Left lobe of liver (tissue), 2 donors: ENCODE results near the gene AGPAT3. TPM values are rescaled to one million over a fixed set of nuclear protein-coding genes. Genes with fewer than 3 reads are reported as not detected.

Source experiments
- ATAC-seq: fragments of 200-7000 bp; cut with Tn5 transposase; one replicate; pipeline ENCODE4 v1.9.1; 2020; ENCODE audit warnings: mild to moderate bottlenecking, moderate library complexity
- DNase-seq: peaks from one replicate; pipeline ENCODE4 v3.0.0-alpha.2; 2020; ENCODE audit warnings: low spot score
- total RNA-seq: library from RNA; stranded (reverse); gene quantifications from one replicate; pipeline ENCODE4 v1.2.1, GENCODE V29; 2021
- donor health status: DM: no; HTN: no; CAD: no; lungs with moderate emphysema.
- donor health status: DM: no; HTN: yes; CAD: no.

Gene AGPAT3
- total RNA-seq, 1 donor from 2014 or later = 127 TPM

DNA sequence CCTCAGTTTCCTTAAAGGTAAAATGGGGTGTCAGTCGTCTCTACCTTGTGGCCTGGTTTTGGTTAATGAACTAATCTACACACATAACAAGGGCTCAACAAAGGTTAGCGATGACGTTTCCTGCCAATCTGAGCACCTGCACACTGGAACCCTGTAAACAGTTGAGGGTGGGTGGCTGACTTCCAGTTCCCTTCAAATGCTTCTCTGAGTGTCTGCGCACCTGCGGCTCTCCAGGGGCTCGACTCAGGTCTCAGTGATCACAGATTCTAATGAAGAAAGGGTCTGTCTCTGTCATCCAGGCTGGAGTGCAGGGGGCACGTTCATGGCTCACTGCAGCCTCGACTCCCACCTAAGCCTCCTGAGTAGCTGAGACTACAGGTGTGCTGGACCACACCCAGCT is 3.3 kb upstream of the AGPAT3 start:
- no peak for ATAC-seq
- DNase-seq = no peak

DNA sequence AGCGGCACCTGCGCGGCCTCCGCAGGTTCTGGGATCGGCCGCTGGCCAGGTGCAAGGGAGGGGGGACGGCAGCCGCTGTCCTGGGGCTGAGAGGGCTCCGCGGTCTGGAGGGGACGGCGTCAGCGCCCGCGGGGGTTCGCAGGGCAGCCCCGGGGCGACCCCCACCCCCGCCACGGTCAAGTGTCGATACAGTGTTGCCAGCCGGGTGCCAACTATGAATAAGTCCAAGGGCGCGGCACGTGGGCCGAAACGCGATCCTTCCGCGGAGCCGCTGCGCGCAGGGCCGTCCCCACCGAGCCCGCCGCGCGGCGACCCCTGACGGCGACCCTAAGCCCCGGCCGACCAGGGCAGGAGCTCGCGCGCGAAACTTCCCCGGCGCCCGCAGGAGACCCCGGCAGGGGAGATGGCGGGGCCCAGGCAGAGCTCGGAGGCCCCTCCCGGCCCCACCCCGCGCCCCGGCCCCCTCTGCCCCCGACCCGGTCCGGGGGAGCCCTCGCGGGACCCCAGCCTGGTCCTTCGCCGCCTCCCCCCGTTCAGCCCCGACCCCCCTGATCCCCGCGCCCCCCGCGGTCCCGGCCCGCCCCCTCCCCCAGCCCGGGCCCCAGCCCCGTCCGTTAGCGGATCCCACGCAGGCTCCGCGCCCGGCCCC is 586 bp upstream of the AGPAT3 start:
- DNase-seq (peak; percentile 75), ATAC-seq (peak; percentile 68)

DNA sequence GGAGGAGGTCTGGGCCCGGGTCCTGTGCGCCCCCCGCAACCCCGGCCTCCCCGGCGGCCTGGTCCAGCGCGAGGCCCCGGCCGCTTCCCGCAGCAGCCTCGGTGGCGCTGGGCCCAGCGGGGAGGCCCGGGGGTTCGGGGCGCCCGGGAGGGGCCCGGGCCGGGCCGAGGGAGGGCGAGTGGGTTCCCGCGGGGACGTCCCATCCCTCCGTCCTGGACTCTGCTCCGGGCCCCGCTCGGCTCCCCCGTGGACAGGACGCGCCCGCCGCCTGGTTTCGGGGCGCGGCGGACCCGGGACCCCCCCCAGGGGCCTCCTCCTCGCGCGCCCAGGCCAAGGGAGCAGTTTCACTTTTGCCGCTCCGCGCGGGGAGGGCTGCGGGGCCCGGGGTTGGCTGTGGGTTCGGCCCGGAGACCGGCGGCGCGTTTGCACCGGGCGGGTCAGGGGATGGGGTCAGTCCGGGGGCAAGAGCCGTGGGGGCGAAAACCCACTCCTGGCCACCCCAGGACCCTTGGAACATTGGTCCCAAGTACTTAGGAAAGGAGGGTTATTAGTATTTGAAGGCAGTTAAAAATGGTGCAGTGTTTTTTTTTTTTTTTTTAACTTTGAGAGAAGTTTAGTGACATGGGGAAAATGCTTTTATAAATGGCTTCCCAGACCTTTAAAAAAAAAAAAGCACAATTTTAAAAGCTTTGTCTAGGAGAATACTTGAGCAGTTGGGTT is 677 bp downstream of the AGPAT3 start:
- DNase-seq = peak; percentile 73
- peak; percentile 41 for ATAC-seq

DNA sequence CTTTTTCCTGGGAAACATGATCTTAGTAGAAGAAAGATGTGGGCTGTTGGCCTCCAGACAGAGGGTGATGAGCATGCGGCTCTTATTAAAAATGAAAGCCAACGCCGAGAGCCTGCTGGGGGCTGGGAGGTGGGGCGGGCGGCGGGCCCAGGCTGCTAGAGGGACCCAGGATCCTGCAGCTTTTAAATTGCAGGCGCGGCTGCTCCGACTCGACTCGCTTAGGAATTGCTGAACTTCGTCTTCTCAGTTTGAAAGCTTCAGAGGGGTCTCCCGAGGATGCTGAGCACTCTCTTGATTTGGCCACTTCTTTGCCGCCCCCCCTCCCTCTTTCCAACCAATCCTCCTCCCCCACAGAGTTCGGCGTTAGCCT is 1.2 kb downstream of the AGPAT3 start:
- ATAC-seq (peak; percentile 19), DNase-seq (no peak)

DNA sequence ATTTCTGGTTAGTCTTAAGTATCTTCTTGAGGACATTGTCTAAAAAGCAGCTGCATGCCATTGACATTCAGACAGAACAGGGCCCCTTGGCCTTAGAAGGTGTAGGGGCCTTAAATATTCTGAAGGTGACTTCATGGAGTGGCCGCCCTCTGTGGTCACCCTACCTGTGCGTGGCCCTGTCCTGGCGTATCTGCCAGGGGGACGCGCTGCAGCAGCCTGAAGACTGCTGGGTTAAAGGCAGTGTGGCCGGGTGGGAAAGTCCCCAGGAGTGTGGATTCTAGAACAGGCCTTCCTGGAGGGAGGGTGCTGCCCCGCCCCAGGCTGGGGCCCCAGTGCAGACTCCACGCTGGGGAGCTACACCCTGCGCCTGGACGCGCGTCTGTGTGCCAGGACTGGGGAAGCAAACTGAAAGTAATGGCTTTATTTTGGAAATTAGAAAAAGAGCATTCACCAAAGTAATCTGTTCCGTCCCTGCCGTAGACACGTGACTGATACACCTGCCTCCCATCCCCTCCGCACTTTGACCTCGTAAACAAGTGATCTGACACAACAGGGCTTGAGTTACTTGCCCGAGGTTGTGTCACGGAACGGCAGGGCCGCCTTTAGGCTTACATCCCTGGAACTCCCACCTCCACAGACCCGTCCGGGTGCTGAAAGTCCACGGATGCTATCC is 1.8 kb downstream of the AGPAT3 start:
- peak; percentile 92 for DNase-seq
- ATAC-seq = peak; percentile 67

DNA sequence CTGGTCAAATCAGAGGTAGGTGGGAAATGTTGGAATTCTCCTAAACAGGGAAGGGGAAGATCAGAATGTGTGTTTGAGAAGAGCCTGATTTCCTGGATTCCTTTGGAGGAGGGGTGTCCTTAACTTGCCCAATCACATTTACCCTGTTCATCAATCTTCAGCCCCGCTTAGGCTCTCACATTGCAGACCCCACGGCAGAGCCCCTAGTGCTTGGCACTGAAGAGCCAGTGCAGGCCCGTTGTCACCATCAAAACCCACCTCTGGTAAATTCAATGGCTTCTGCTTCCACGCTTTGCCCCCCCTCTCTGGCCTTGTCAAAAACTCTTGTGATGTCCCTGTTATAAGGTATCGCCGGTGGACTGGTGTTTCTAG is 2.3 kb downstream of the AGPAT3 start:
- no peak for ATAC-seq
- no peak for DNase-seq

DNA sequence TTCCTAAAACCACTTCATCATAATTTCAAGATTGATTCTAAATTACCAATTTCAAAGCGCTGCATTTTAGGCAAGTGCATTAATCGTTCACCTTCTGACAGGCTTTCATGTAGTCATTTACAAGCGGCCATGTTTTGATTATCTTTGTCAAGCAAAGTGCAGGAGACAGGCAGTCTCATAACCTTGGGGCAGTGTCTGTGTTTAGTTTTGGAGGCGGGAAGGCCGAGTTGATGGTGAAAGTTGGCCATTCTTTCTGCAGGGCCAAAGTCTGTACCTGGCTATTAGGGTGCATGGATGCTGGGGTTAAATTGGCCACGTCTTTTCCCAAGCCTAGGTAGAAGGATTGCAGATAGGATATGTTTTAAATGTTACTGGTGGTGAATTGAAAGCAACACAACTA is 2.9 kb downstream of the AGPAT3 start:
- DNase-seq (peak; percentile 69), ATAC-seq (peak; percentile 46)

DNA sequence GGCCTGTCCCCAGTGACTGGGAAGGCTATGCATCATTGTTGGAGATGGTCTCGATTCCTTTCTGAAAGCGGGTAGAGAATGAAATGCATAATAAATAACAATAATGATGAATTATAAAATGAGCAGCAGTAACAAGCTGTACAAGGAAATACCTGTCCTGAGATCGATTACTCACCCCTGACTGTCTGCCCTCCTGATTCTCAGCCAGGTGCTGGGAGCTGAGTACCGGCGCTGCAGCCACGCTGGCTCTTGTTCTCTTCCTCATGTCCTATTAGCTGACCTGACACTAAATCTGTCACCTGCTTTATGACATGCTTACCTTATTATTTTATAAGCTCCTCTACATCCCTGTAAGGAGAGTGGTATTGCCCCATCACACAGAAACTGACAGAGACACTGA is 3.4 kb downstream of the AGPAT3 start:
- peak; percentile 63 for DNase-seq
- peak; percentile 31 for ATAC-seq

DNA sequence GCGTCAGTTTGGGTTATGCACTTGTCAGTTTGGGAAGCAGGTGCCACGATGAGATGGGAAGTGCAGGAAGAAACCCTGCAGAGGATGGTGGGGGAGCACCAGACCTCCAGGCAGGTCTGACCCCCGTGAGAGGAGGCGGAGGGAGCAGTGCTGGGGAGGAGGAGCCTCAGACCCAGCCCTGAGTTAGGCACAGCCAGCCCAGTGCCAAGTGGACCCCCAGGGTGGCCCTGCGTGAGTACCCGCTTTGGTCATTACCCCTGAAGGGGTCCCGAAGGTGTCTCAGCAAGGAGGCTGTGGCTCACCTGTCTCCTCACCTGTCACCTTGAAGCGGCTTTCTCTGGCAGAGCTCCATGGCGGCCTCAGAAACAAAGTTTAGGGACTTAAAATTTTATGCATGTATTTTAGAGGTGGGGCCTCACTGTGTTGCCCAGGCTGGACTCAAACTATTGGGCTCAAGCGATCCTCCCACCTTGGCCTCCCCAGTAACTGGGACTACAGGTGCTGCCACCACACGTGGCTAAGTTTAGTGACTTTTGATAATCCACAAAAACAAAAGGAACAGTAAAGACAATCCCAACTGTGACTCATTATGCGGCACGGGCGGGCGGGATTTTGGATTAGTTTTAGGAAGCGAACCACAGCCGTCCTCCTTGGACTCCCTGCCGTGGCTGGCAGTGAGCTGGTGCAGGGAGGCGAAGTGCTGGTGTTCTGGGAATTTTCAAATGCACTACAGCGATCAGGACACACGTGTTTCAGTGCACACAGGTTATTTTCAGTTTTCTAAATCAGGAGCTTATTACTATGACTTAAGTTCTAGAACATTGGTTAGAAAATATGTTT is 4.7 kb downstream of the AGPAT3 start:
- ATAC-seq (no peak), DNase-seq (no peak)

DNA sequence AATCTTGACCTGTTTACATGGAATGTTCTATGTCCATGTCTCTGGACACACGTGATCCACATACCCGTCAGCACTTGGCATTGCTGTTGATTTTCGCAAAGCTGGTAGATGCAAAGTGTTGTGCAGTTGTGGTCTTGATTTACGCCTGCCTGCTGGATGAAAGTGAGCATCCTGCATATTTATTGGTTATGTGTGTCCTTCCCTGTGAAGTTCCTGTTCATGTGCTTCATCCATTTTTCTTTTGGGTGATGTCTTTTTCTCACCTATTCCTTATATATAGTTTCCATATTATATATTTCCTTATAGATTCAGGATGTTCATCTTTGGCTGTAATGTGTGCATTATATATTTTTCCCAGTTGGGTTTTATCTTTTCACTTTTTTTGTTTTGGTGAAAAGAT is 6.5 kb downstream of the AGPAT3 start:
- ATAC-seq = no peak

DNA sequence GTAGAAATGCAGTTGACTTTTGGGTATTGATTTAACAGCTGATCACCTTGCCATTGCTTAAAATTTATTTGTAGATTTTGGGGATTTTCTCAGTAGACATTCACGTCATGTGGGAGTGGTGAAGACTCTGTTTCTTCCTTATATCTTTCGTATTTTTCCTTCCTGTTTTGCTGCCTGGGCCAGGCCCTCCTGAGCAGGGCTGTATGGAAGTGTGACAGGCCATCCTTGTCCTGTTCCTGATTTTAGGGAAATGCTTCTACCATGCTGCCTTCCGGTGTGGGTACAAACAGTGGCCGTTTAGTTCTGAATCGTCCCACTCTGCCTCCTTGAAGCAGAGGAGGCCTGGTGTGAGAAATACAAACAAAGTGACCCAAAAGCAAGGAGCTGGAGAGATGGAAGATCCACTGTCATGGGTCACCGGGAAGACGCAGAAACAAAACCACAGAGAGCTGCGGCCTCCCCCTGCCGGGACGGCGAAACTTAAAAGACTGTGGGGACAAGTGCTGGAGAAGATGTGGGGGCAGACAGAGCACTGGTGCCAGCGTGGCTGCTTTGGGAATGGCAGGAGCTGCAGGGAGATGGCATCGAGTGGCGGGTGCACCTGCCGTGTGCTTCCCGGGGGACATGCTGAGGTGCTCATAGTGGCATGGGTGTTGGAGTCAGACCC is 7.6 kb downstream of the AGPAT3 start:
- ATAC-seq (no peak), DNase-seq (no peak)

More for the DNA sequence above, 6.5 kb downstream of the AGPAT3 start:
- DNase-seq = no peak

DNA sequence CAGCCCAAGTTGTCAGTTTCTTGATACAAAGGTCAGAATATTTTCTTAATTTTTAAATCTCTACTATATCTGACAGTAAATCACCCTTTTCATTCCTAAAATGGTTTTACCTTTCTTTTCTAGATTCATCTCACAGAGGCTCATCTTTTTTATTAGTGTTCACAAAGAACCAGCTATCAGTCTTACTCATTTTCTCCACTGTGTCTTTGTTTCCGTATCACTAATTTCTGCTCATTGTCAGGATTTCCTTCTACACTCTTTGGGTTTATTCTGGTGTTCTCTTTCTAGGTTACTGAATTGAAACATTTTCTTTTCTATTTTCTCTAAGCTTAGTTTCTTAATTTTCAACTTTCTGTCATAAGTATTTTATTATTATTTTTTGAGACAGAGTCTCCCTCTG is 8.7 kb downstream of the AGPAT3 start:
- no peak for ATAC-seq

DNA sequence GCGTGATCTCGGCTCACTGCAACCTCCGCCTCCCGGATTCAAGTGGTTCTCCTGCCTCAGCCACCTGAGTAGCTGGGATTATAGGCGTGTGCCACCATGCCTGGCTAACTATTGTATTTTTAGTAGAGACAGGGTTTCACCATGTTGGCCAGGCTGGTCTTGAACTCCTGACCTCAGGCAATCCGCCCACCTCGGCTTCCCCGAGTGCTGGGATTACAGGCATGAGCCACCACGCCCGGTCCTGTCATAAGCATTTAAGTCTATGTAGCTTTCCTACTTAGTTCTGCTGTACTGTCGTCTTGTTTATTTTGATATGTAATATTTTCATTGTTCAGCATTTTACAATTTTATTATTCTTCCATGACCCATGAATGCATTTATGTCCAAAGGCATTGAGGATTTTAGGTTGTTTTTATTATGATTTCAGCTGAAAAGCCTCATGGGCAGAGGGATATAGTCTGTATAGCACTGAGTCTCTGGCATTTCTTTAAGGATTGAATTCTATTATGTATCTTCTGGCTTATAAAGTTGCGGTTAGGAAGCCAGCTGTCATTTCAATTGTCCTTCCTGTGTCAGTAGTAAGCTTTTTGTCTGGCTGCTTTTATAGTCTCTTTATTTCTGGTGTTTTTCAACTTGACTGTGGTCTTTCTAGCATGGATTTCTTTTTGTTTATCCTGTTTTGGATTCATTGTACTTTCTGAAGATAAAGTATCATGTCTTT is 9.2 kb downstream of the AGPAT3 start:
- ATAC-seq = no peak
- DNase-seq = no peak

More for the DNA sequence above, 8.7 kb downstream of the AGPAT3 start:
- no peak for DNase-seq

DNA sequence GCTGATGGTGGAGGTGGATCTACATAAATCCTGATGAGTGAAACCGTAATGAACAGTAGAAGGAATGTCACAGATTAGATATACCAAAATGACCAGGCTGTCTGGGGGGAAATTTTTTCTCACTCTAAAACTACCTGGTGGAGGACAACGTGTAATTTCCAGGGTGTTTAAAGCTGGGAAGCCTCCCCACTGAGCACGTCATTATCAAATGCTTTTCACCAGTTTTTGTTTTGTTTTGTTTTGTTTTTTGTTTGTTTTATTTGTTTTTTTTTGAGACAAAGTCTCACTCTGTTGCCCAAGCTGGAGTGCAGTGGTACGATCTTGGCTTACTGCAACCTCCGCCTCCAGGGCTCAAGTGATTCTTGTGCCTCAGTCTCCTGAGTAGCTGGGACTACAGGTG is 11.6 kb downstream of the AGPAT3 start:
- DNase-seq (no peak), ATAC-seq (no peak)

DNA sequence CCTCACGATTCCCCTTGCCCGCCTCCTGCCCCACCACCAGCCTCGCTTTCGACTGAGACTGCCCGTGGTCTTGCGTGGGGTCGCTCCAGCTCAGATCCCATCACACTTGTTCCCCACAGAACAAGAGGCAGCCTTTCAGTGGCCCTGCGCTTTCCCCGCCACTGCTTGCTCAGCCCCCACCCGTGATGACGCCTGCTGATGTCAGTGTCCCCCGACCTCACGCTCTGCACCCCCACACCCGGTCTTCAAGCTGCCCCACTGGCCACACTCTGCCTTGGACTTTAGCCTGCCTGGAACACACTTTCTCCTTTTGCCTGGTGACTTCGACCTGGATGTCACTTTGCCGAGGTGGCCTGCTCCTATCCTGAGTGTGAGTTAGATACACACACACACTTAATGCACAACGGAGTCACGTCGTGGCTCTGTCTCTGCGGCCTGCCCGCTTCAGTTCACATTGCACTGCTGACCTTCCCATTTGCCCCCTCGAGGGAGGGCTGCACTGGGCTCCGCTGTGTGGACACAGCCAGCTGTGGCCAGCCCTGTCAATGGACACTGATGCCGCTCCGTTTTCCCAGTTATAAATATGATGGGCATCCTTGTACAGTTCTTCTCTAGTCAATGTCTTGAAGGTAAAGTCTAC is 13.0 kb downstream of the AGPAT3 start:
- peak; percentile 45 for ATAC-seq
- DNase-seq = no peak

DNA sequence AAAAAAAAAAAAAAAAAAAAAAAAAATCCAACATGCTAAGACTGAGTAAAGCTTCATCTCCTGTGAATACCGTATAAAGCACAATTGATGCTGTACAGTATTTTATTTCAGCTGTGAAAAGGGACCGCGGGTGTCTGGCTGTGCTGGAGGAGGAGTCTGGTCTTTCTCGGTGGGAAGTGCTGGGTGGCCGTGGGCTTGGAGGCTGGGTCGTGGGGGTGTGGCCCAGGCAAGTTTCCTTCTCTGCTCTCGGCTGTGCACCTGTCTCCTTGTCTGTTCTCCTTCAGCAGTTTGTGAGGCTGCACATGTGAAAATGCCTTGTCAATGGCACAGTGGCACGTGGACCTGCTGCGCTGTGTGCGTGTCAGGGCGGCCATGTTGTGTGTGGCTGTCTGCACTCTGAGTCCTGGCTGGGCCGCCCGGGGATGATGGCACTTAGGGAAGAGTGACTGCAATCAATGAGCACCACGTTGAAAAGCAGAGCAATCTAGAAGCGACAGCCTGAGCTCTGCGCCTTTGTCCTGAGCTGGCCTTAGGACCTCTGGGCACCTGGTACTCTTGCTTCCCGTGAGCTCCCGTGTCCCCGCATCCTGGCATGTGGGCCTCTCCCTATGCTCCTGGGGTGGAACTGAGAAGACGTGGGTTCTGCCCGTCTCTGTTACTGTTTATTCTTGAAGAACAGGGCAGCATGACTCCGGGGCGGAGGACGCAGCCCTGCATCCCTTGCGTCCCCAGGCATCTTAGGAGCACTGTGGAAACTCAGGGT is 14.5 kb downstream of the AGPAT3 start:
- ATAC-seq = no peak
- DNase-seq = no peak

DNA sequence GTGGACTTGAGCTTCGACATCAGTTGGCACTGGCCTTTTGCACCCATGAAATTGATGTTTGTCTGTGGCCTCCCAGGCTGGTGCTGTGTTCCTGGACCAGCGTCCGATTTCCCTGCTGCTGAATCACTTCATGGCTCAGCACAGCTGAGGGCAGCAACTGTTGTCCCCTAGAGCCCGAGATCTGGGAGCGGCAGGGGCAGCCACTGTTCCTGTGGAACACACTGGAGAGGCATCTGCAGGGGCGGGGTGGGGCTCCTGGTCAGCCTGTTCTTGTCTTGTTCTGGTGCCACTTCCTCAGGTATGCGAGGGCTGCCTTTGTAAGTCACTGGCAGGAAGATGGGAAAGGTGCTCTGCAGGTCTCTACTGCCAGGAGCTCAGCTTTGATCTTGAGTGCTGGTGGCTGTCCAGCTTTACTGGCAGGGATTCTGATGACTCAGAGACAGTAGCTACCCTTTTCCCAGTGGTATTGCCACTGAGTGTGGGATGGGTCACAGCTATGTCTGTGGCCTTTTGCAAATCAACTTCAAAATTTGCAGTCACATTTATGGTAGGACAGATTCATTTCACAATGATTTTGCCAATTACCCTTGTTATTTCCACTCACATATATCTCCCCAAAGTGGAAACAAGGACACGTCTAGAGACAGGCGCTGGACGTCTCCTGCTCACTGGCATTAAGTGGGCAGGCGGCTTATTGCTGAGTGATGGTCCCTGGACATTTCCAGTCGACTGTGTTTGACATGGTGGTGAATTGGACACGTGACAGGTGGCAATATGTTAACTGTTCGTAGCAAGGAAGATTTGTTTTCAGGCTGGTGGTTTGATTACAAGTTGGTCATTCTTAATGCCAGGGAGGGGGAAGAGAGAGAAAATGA is 15.3 kb downstream of the AGPAT3 start:
- ATAC-seq (peak; percentile 87), DNase-seq (peak; percentile 68)

DNA sequence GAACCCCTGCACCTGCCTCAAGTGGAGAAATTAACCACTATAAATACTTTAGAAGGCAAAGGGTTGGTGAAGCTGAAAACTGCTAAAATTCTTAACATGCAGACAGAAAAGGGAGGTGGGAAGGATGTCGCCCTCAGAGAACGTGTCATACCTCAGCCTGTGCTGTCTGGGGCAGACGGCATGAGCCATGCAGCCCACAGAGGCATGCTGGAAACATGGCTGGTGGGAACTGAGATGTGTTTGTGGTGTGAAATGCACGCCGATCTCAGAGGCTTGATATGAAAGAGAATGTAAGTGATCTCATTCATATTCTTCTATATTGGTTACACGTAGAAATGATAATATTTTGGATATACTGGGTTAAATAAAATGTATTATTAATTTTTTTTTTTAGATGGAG is 16.3 kb downstream of the AGPAT3 start:
- ATAC-seq (no peak), DNase-seq (no peak)
